HepG2 (cell line): ENCODE measurements around the gene EMILIN1. TPM values are rescaled to one million over a fixed set of nuclear protein-coding genes. Genes with fewer than 3 reads are reported as not detected.

Experiments used
- CCDC6 ChIP-seq: sonication (generic); formaldehyde crosslinking; IDR thresholded peaks from 2 replicates; pipeline ENCODE4 v1.8.1; 2022; ENCODE audit warnings: mild to moderate bottlenecking, missing genetic modification reagents, moderate library complexity
- CEBPG ChIP-seq: IDR thresholded peaks from 2 replicates; pipeline ENCODE4 v1.6.1; 2016
- CHD4 ChIP-seq: fragments of 200-600 bp; sonication (generic); IDR thresholded peaks from 2 replicates; pipeline ENCODE4 v1.7.0; 2017; ENCODE audit warnings: mild to moderate bottlenecking, low read length, borderline replicate concordance
- MBD4 ChIP-seq: IDR thresholded peaks from 2 replicates; pipeline ENCODE4 v1.6.1; 2012; ENCODE audit warnings: low read length, inconsistent platforms, borderline replicate concordance
- POLR2G ChIP-seq: fragments of 200-400 bp; formaldehyde crosslinking; IDR thresholded peaks from 2 replicates; pipeline ENCODE4 v1.6.1; 2018; ENCODE audit warnings: mild to moderate bottlenecking, low read depth, low read length, moderate library complexity
- PRMT3 ChIP-seq: sonication (generic); formaldehyde crosslinking; IDR thresholded peaks from 2 replicates; pipeline ENCODE4 v1.8.1; 2022; ENCODE audit warnings: low read depth, mild to moderate bottlenecking, moderate library complexity, missing genetic modification reagents, borderline replicate concordance
- RFX5 ChIP-seq: IDR thresholded peaks from 2 replicates; pipeline ENCODE4 v1.6.1; 2011; ENCODE audit warnings: low read depth, low read length, improper control_type of control experiment
- SRSF9 ChIP-seq: fragments of 200-400 bp; formaldehyde crosslinking; IDR thresholded peaks from 2 replicates; pipeline ENCODE4 v1.6.1; 2018; ENCODE audit warnings: borderline replicate concordance, mild to moderate bottlenecking, low read depth, low read length; ENCODE audit not compliant: insufficient read depth, poor library complexity, severe bottlenecking
- TP53 ChIP-seq: sonication (generic); formaldehyde crosslinking; conservative IDR thresholded peaks from 2 replicates; pipeline ENCODE4 v1.4.0; 2020; ENCODE audit warnings: missing genetic modification reagents
- ZNF205 ChIP-seq: IDR thresholded peaks from 2 replicates; pipeline ENCODE4 v1.6.1; 2018; ENCODE audit warnings: missing biosample characterization, missing genetic modification reagents
- ZNF589 ChIP-seq: sonication (generic); formaldehyde crosslinking; conservative IDR thresholded peaks from 2 replicates; pipeline ENCODE4 v1.8.0; 2022; ENCODE audit warnings: mild to moderate bottlenecking, moderate library complexity, missing genetic modification reagents
- ZNF746 ChIP-seq: sonication (generic); formaldehyde crosslinking; IDR thresholded peaks from 2 replicates; pipeline ENCODE4 v1.8.0; 2022; ENCODE audit warnings: mild to moderate bottlenecking, missing genetic modification reagents
- polyA plus RNA-seq, 8 experiments: library from polyadenylated mRNA; depleted of rRNA in 3 of 8; stranded (reverse) in 7 of 8; unstranded in 1 of 8; fragments of >200 nt; fragmentation: Illumina TruSeq in 4 of 8; extraction: Trizol in 4 of 8; gene quantifications; 2 replicates each; pipeline versions ENCODE4 v1.2.1 to v1.2.3, GENCODE V29; 2011 to 2016; ENCODE audit warnings: low read depth in 4 of 8, missing spikeins in 1 of 8, mixed read lengths in 1 of 8; ENCODE audit not compliant: insufficient read depth in 1 of 8
- total RNA-seq, 5 experiments: library from RNA; depleted of rRNA; stranded (reverse); fragments of >200 nt; fragmentation: Illumina TruSeq; extraction: Trizol; gene quantifications; 2 replicates each; pipeline ENCODE4 v1.2.3, GENCODE V29; 2016; ENCODE audit warnings: low read depth in 1 of 5
- TF ChIP-seq, protein P1 (sequence below), 2 experiments: sonication (generic) in 1 of 2; formaldehyde crosslinking in 1 of 2; IDR thresholded peaks; 2 replicates each; pipeline versions ENCODE4 v1.4.0 to v1.6.1; 2018 to 2020; ENCODE audit warnings: missing genetic modification reagents in 2 of 2, borderline replicate concordance in 1 of 2, low read depth in 1 of 2, mild to moderate bottlenecking in 1 of 2, missing biosample characterization in 1 of 2
- TF ChIP-seq, protein P2 (sequence below): sonication (generic); formaldehyde crosslinking; IDR thresholded peaks from 2 replicates; pipeline ENCODE4 v1.5.0; 2020; ENCODE audit warnings: mild to moderate bottlenecking, missing genetic modification reagents, moderate library complexity
- TF ChIP-seq, protein P3 (sequence below): sonication (generic); formaldehyde crosslinking; IDR thresholded peaks from 2 replicates; pipeline ENCODE4 v1.4.0; 2020; ENCODE audit warnings: mild to moderate bottlenecking, missing genetic modification reagents
- TF ChIP-seq, protein P4 (sequence below): IDR thresholded peaks from 2 replicates; pipeline ENCODE4 v1.6.1; 2016; ENCODE audit warnings: missing genetic modification reagents, missing compliant biosample characterization
- TF ChIP-seq, protein P5 (sequence below): sonication (generic); formaldehyde crosslinking; IDR thresholded peaks from 2 replicates; pipeline ENCODE4 v1.4.0; 2020; ENCODE audit warnings: missing genetic modification reagents, borderline replicate concordance
- TF ChIP-seq, protein P6 (sequence below): sonication (generic); formaldehyde crosslinking; IDR thresholded peaks from 2 replicates; pipeline ENCODE4 v1.9.0; 2021; ENCODE audit warnings: missing genetic modification reagents, mild to moderate bottlenecking, borderline replicate concordance

EMILIN1 gene
- total and polyA plus RNA-seq, 2 of the 13 experiments (the other 11 are each of a cell fraction or from before 2014, with no cell fraction given), result 8.1 to 9.7 TPM

DNA sequence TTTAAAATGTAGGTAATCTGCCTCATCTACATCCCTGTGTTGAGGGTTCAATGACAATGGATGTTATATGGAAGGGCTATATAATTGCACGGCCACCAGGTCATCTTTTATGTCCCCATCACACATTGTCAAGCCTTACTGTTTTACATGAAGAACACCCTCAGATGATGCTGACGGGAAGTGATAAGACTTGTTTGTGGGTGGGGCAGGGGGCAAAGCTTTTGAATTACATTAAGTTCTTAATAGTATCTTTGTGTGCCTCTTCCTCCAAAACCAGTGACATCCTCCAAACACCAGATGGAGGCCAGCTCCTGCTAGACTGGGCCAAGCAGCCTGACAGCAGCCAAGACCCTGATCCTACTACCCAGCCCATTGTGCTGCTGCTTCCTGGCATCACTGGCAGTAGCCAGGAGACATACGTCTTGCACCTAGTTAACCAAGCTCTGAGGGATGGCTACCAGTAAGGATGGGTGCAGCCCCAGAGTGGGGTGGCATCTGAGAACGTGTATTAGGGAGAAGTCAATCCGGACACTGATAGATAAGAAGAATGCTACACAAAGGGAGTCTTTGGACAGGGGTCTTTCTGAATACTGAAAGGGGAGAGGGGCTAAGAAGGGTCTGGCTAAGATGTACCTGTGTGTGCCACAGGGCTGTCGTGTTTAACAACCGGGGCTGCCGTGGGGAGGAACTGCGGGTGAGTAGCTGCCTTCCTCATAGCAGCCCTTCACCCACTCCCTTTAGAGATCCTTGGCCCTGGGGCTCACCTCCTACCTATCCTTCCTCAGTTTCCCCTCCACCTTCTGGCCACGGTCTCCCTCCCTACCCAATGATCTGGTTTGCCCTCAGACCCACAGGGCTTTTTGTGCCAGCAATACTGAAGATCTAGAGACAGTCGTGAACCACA lies 50.5 kb downstream of the EMILIN1 start (continued):
- TF ChIP-seq, protein P1, sequence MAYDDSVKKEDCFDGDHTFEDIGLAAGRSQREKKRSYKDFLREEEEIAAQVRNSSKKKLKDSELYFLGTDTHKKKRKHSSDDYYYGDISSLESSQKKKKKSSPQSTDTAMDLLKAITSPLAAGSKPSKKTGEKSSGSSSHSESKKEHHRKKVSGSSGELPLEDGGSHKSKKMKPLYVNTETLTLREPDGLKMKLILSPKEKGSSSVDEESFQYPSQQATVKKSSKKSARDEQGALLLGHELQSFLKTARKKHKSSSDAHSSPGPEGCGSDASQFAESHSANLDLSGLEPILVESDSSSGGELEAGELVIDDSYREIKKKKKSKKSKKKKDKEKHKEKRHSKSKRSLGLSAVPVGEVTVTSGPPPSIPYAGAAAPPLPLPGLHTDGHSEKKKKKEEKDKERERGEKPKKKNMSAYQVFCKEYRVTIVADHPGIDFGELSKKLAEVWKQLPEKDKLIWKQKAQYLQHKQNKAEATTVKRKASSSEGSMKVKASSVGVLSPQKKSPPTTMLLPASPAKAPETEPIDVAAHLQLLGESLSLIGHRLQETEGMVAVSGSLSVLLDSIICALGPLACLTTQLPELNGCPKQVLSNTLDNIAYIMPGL (CRISPR knock-in tag; IDR thresholded peaks at IDR 0.05; ENCODE audit: borderline replicate concordance in 1 of 2, low read depth in 1 of 2), result 0 out of 4 replicates have a peak, but pooled peaks of 1 of the 2 experiments have one; percentile 15
- TF ChIP-seq RFX5 (no peak), SRSF9 (no peak), ZNF205 (CRISPR knock-in tag) (no peak), ZNF589 (CRISPR knock-in tag) (no peak), CHD4 (no peak), TP53 (CRISPR knock-in tag) (no peak), MBD4 (peak; percentile 65; the same call in 1 of the 2 replicates), ZNF746 (no peak), CCDC6 (CRISPR knock-in tag) (peak; percentile 72; the same call in 1 of the 2 replicates), PRMT3 (CRISPR knock-in tag) (no peak), CEBPG (CRISPR knock-in tag) (no peak), POLR2G (peak; percentile 27; the same call in 1 of the 2 replicates)
- TF ChIP-seq, protein P2, sequence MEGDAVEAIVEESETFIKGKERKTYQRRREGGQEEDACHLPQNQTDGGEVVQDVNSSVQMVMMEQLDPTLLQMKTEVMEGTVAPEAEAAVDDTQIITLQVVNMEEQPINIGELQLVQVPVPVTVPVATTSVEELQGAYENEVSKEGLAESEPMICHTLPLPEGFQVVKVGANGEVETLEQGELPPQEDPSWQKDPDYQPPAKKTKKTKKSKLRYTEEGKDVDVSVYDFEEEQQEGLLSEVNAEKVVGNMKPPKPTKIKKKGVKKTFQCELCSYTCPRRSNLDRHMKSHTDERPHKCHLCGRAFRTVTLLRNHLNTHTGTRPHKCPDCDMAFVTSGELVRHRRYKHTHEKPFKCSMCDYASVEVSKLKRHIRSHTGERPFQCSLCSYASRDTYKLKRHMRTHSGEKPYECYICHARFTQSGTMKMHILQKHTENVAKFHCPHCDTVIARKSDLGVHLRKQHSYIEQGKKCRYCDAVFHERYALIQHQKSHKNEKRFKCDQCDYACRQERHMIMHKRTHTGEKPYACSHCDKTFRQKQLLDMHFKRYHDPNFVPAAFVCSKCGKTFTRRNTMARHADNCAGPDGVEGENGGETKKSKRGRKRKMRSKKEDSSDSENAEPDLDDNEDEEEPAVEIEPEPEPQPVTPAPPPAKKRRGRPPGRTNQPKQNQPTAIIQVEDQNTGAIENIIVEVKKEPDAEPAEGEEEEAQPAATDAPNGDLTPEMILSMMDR (CRISPR knock-in tag), result peak; percentile 11; the same call in 1 of the 2 replicates
- TF ChIP-seq, protein P3, sequence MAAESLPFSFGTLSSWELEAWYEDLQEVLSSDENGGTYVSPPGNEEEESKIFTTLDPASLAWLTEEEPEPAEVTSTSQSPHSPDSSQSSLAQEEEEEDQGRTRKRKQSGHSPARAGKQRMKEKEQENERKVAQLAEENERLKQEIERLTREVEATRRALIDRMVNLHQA (CRISPR knock-in tag), result no peak
- TF ChIP-seq, protein P4, sequence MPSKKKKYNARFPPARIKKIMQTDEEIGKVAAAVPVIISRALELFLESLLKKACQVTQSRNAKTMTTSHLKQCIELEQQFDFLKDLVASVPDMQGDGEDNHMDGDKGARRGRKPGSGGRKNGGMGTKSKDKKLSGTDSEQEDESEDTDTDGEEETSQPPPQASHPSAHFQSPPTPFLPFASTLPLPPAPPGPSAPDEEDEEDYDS (CRISPR knock-in tag), result no peak
- TF ChIP-seq, protein P5, sequence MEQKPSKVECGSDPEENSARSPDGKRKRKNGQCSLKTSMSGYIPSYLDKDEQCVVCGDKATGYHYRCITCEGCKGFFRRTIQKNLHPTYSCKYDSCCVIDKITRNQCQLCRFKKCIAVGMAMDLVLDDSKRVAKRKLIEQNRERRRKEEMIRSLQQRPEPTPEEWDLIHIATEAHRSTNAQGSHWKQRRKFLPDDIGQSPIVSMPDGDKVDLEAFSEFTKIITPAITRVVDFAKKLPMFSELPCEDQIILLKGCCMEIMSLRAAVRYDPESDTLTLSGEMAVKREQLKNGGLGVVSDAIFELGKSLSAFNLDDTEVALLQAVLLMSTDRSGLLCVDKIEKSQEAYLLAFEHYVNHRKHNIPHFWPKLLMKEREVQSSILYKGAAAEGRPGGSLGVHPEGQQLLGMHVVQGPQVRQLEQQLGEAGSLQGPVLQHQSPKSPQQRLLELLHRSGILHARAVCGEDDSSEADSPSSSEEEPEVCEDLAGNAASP (CRISPR knock-in tag), result no peak
- TF ChIP-seq, protein P6, sequence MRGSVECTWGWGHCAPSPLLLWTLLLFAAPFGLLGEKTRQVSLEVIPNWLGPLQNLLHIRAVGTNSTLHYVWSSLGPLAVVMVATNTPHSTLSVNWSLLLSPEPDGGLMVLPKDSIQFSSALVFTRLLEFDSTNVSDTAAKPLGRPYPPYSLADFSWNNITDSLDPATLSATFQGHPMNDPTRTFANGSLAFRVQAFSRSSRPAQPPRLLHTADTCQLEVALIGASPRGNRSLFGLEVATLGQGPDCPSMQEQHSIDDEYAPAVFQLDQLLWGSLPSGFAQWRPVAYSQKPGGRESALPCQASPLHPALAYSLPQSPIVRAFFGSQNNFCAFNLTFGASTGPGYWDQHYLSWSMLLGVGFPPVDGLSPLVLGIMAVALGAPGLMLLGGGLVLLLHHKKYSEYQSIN (CRISPR knock-in tag), result no peak
- TF ChIP-seq, all 625 proteins: peak for 22
